ENCODE data around the gene S100Z. TPM values are rescaled to one million over a fixed set of nuclear protein-coding genes. Genes with fewer than 3 reads are reported as not detected.
"Not testable (repeated sequence)": the region's sequence is repeated elsewhere in the genome, so short reads cannot be mapped to it uniquely, and the experiment has no call there.

Gene S100Z
- total RNA-seq, 6 experiments from 2014 or later: 0.43 TPM; not detected in 5

DNA sequence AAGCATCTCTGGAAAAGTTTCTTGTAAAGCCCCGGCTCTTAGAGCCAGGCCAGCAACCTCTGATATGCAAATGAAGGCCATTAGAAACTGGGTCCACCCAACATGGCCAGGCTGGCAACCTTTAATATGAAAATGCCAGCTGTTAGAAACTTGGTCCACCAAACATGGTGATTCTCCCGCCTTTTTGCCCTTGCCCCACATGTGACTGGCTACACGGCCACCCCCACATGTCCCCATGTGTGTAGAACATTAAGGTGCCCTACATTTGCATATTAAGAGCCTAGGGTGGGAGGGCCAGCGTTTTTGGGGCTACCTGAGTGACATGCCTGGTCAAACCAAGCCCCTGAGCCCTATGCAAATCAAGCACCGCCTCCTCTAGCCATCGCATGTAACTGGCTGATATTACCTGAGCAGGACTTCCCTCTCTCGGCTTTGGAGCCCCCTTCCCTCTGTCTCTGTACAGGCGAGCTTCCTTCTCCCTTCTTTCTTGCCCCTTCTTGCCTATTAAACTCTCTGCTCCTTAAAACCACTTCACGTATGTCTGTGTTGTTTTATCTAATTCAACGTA is 39.0 kb downstream of the S100Z start:
- Histone ChIP-seq H3K9me3 (no peaks in the 10 kb centered on the region), H3K36me3 (no peaks in the 10 kb centered on the region), H3K27ac (no peak overlapping the region), H3K4me3 (no peak overlapping the region), H3K4me1 (no peaks in the 10 kb centered on the region), H3K27me3 (no peaks in the 10 kb centered on the region)
- 83% methylated on average over 8 of the region's 10 CpGs for WGBS (ENCODE audit: insufficient coverage, low coverage, low lambda C conversion rate, missing lambda C conversion rate)
- TF ChIP-seq POLR2A (IDR thresholded peaks at IDR 0.05) (no peak), CTCF (IDR thresholded peaks at IDR 0.05) (no peak)
- no peak for DNase-seq
- ATAC-seq: no peak
- intact Hi-C loops (cut with DNase I): no loop called here

DNA sequence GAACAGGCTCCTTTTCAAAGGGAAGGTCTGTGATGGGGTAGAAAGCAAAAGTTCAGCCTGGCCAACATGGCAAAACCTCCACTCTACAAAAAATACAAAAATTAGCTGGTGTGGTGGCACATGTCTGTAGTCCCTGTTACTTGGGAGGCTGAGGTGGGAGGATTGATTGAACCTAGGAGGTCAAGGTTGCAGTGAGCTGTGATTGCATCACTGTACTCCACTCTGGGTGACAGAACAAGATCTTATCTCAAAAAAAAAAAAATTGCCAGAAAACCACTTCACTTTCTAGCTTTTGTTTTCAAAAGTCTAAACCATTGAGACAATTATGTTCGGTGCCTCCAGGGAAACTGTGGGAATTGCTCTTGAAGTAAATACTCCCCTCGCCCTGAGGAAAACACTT is 43.5 kb downstream of the S100Z start:
- 65% methylated on average over 2 of the region's 2 CpGs for WGBS (ENCODE audit: insufficient coverage, low coverage, low lambda C conversion rate, missing lambda C conversion rate)
- Histone ChIP-seq H3K36me3 (no peaks in the 10 kb centered on the region), H3K4me1 (no peaks in the 10 kb centered on the region), H3K27me3 (no peaks in the 10 kb centered on the region), H3K27ac (no peak overlapping the region), H3K4me3 (no peak overlapping the region), H3K9me3 (no peaks in the 10 kb centered on the region)
- no peak for ATAC-seq
- intact Hi-C loops (cut with DNase I): no loop called here
- DNase-seq: no peak
- TF ChIP-seq CTCF (IDR thresholded peaks at IDR 0.05) (no peak), POLR2A (IDR thresholded peaks at IDR 0.05) (no peak)

DNA sequence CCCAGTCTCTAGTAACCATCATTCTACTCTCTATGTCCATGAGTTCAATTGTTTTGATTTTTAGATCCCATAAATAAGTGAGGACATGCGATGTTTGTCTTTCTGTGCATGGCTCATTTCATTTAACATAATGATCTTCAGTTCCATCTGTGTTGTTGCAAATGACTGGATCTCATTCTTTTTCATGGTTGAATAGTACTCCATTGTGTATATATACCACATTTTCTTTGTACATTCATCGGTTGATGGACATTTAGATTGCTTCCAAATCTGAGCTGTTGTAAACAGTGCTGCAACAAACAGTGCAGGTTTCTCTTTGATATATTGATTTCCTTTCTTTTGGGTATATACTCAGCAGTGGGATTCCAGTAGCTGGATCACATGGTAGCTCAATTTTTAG is 46.4 kb downstream of the S100Z start:
- intact Hi-C loops (cut with DNase I): no loop called here
- Histone ChIP-seq H3K4me1 (no peaks in the 10 kb centered on the region), H3K9me3 (no peaks in the 10 kb centered on the region), H3K27me3 (no peaks in the 10 kb centered on the region), H3K27ac (no peak overlapping the region), H3K36me3 (no peaks in the 10 kb centered on the region), H3K4me3 (no peak overlapping the region)
- no peak for ATAC-seq
- no peak for DNase-seq
- TF ChIP-seq CTCF (IDR thresholded peaks at IDR 0.05) (no peak), POLR2A (IDR thresholded peaks at IDR 0.05) (no peak)
- WGBS (ENCODE audit: insufficient coverage, low coverage, low lambda C conversion rate, missing lambda C conversion rate): 96% methylated on average over 2 of the region's 2 CpGs

- WGBS (ENCODE audit: insufficient coverage, low coverage, low lambda C conversion rate, missing lambda C conversion rate): 90% methylated on average over 2 of the region's 3 CpGs
- DNase-seq (no peak), ATAC-seq (no peak)
- intact Hi-C loops (cut with DNase I): no loop called here
- Histone ChIP-seq H3K4me3 (no peak overlapping the region), H3K36me3 (no peaks in the 10 kb centered on the region), H3K9me3 (no peaks in the 10 kb centered on the region), H3K4me1 (no peaks in the 10 kb centered on the region), H3K27me3 (no peaks in the 10 kb centered on the region), H3K27ac (no peak overlapping the region)
- TF ChIP-seq CTCF (IDR thresholded peaks at IDR 0.05): no peak
- no peak for TF ChIP-seq POLR2A (IDR thresholded peaks at IDR 0.05)
Measured at GRCh38 chr5:76901522-76901921, 51.7 kb downstream of the S100Z start.

- Histone ChIP-seq H3K36me3 (no peaks in the 10 kb centered on the region), H3K4me3 (no peak overlapping the region), H3K9me3 (no peaks in the 10 kb centered on the region), H3K27ac (no peak overlapping the region), H3K27me3 (no peaks in the 10 kb centered on the region), H3K4me1 (peaks cover 0 to 14% (median 3%) of the 10 kb centered on the region in 4 donors)
- intact Hi-C loops (cut with DNase I): no loop called here
- WGBS (ENCODE audit: insufficient coverage, low coverage, low lambda C conversion rate, missing lambda C conversion rate): 77% methylated on average over 4 of the region's 7 CpGs
- no peak for DNase-seq
- ATAC-seq: no peak
- TF ChIP-seq POLR2A (IDR thresholded peaks at IDR 0.05) (no peak), CTCF (IDR thresholded peaks at IDR 0.05) (no peak)
Measured at GRCh38 chr5:76908166-76908565, 58.4 kb downstream of the S100Z start.

DNA sequence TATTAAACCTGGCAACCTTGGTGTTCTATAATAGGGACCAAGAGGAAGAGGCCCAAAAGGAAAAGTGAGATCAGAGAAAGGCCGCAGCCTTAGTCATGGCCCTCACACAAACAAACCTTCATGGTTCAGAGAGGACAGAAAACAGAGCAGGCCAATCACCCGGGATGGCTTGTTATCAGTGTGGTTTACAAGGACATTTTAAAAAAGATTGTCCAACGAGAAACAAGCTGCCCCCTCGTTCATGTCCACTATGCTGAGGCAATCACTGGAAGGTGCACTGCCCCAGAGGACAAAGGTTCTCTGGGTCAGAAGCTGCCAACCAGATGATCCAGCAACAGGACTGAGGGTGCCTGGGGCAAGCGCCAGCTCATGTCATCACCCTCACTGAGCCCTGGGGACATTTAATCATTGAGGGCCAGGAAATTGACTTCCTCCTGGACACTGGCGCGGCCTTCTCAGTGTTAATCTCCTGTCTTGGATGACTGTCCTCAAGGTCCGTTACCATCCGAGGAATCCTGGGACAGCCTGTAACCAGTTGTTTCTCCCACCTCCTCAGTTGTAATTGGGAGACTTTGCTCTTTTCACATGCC is 60.6 kb downstream of the S100Z start:
- intact Hi-C loops (cut with DNase I); H3K27me3 ChIP-seq; H3K9me3 ChIP-seq; H3K4me3 ChIP-seq; H3K36me3 ChIP-seq: not testable (repeated sequence)
- DNase-seq (peak; percentile 66 to 88 (median 84)), ATAC-seq (peak; percentile 60 to 82 (median 65))
- H3K27ac ChIP-seq: peak overlapping the region in 2 of 3 donors; percentile 73 to 82
- 19% methylated on average over 3 of the region's 9 CpGs for WGBS (ENCODE audit: insufficient coverage, low coverage, low lambda C conversion rate, missing lambda C conversion rate)
- H3K4me1 ChIP-seq: peaks cover 0 to 14% (median 3%) of the 10 kb centered on the region in 4 donors

DNA sequence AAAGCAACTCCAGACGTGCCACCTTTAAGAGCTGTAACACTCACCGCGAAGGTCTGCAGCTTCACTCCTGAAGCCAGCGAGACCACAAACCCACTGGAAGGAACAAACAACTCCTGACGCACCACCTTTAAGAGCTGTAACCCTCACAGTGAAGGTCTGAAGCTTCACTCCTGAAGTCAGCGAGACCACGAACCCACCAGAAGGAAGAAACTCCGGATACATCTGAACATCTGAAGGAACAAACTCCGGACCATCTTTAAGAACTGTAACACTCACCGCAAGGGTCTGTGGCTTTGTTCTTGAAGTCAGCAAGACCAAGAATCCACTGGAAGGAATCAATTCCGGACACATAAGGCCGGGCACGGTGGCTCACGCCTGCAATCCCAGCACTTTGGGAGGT is 64.9 kb downstream of the S100Z start:
- H3K9me3 ChIP-seq; DNase-seq; intact Hi-C loops (cut with DNase I); H3K27me3 ChIP-seq; ATAC-seq; H3K27ac ChIP-seq; H3K36me3 ChIP-seq; H3K4me3 ChIP-seq: not testable (repeated sequence)
- H3K4me1 ChIP-seq: peaks cover 0 to 14% (median 3%) of the 10 kb centered on the region in 4 donors
- 80% methylated on average over 12 of the region's 14 CpGs for WGBS (ENCODE audit: insufficient coverage, low coverage, low lambda C conversion rate, missing lambda C conversion rate)
